Head of caudate nucleus (tissue), 42 donors: ENCODE results near the gene WDR91.
"Not testable (repeated sequence)": the region's sequence is repeated elsewhere in the genome, so short reads cannot be mapped to it uniquely, and the experiment has no call there.

Source experiments
- DNase-seq, 42 donors: peaks; one replicate each; pipeline versions ENCODE4 v3.0.0 to v3.0.0-alpha.2; 2020 to 2021; ENCODE audit warnings: mixed read lengths in 7 of 42
- intact Hi-C: fragments of 100-400 bp; cut with DNase I; formaldehyde crosslinking; loops from one replicate; pipeline ENCODE4 v1.15.0; 2022

Gene WDR91

GRCh38 chr7:135235841-135236240 lies 24.5 kb upstream of the WDR91 start:
- DNase-seq, result no peak
- intact Hi-C loops, result no loop called here

- intact Hi-C loops, result no loop called here
- peak in 1 of 42 donors; percentile 8 for DNase-seq
These were observed 23.4 kb upstream of the WDR91 start for GRCh38 chr7:135234727-135235126.

GRCh38 chr7:135234095-135234494 lies 22.8 kb upstream of the WDR91 start:
- DNase-seq, result peak in 1 of 42 donors; percentile 27
- intact Hi-C loops, result not testable (repeated sequence)

GRCh38 chr7:135233570-135233969 lies 22.2 kb upstream of the WDR91 start, which contains the start of gene STRA8:
TSS of gene STRA8 (plus strand) at chr7:135233838. CDS start at chr7:135240525, 6,687 bp downstream.
- DNase-seq, result peak in 1 of 42 donors; percentile 27
- intact Hi-C loops, result no loop called here

- intact Hi-C loops, result no loop called here
- DNase-seq, result peak in 1 of 42 donors; percentile 42
These were observed 21.4 kb upstream of the WDR91 start for GRCh38 chr7:135232720-135233119.

- peak in 1 of 42 donors; percentile 18 for DNase-seq
- intact Hi-C loops, result no loop called here
These were observed 20.8 kb upstream of the WDR91 start for GRCh38 chr7:135232087-135232486.

- intact Hi-C loops, result no loop called here
These were observed 20.4 kb upstream of the WDR91 start for GRCh38 chr7:135231686-135232085.

GRCh38 chr7:135224027-135224426 lies 12.7 kb upstream of the WDR91 start:
- DNase-seq, result no peak
- intact Hi-C loops, result no loop called here

More at GRCh38 chr7:135231686-135232085, 20.4 kb upstream of the WDR91 start:
- no peak for DNase-seq

- intact Hi-C loops, result no loop called here
- no peak for DNase-seq
These were observed 6.6 kb upstream of the WDR91 start for GRCh38 chr7:135217645-135218509.

- intact Hi-C loops, result no loop called here
- DNase-seq, result no peak
These were observed 4.4 kb upstream of the WDR91 start for GRCh38 chr7:135215698-135216097.

- no peak for DNase-seq
- intact Hi-C loops, result no loop called here
These were observed 3.9 kb upstream of the WDR91 start for GRCh38 chr7:135215180-135215579.

GRCh38 chr7:135213831-135214230 lies 2.5 kb upstream of the WDR91 start:
- intact Hi-C loops, result no loop called here
- no peak for DNase-seq

- DNase-seq, intact Hi-C loops: not testable (repeated sequence)
These were observed 790 bp upstream of the WDR91 start for GRCh38 chr7:135211946-135212685.

- intact Hi-C loops, result no loop called here
- DNase-seq, result no peak
These were observed 493 bp downstream of the WDR91 start for GRCh38 chr7:135210888-135211178.

GRCh38 chr7:135209225-135209834 lies 2.0 kb downstream of the WDR91 start:
- DNase-seq, result no peak
- intact Hi-C loops, result no loop called here

GRCh38 chr7:135208102-135208793 lies 3.1 kb downstream of the WDR91 start:
- DNase-seq, result peak in 2 of 42 donors; percentile 27 to 42
- intact Hi-C loops, result no loop called here

- DNase-seq, result no peak
- intact Hi-C loops, result no loop called here
These were observed 3.8 kb downstream of the WDR91 start for GRCh38 chr7:135207406-135208101.

GRCh38 chr7:135206941-135207391 lies 4.4 kb downstream of the WDR91 start:
- intact Hi-C loops, result no loop called here
- DNase-seq, result no peak

GRCh38 chr7:135205850-135206249 lies 5.5 kb downstream of the WDR91 start:
- intact Hi-C loops, result no loop called here
- no peak for DNase-seq
